Measurements from ENCODE around the gene ZFHX3. TPM values are rescaled to one million over a fixed set of nuclear protein-coding genes. Genes with fewer than 3 reads are reported as not detected.
A peak's percentile ranks its signal among the peaks of the same experiment; 100 is the strongest.

ZFHX3 gene
- total and polyA plus RNA-seq, 7 experiments from 2014 or later, result 0.09 to 9.8 (median 1.7) TPM

GRCh38 chr16:72891291-72892227 is 156.4 kb downstream of the ZFHX3 start:
- ATAC-seq, result no peak
- Histone ChIP-seq H3K36me3 (ENCODE audit: control insufficient read depth in 2 of 3, insufficient read depth in 3 of 3, low read length in 3 of 3) (no peaks in the 10 kb centered on the region), H3K27me3 (ENCODE audit: control insufficient read depth in 2 of 2, insufficient read depth in 2 of 2, low read length in 2 of 2) (no peaks in the 10 kb centered on the region), H3K4me3 (ENCODE audit: low read length) (no peak overlapping the region), H3K27ac (ENCODE audit: low read depth, low read length) (no peak overlapping the region), H3K4me1 (ENCODE audit: control insufficient read depth in 2 of 2, insufficient read depth in 2 of 2, low read length in 2 of 2) (no peaks in the 10 kb centered on the region), H3K9me3 (ENCODE audit: control insufficient read depth in 2 of 3, low read length in 3 of 3) (no peaks in the 10 kb centered on the region)
- Mint-ChIP-seq H3K9me3 (peaks cover 0 to 14% (median 2%) of the 10 kb centered on the region in 11 donors), H3K27me3 (peaks cover 0 to 9% (median 0%) of the 10 kb centered on the region in 5 donors), H3K4me1 (no peaks in the 10 kb centered on the region), H3K36me3 (peaks cover 0 to 13% (median 0%) of the 10 kb centered on the region in 5 donors), H3K4me3 (no peak overlapping the region), H3K27ac (no peak overlapping the region)
- ChIA-PET CTCF (no interaction called here), POLR2A (no interaction called here)
- no peak for DNase-seq
- intact Hi-C loops (cut with micrococcal nuclease), result no loop called here

GRCh38 chr16:72890587-72890986 is 157.3 kb downstream of the ZFHX3 start:
- no peaks in the 10 kb centered on the region for H3K9me3 ChIP-seq (ENCODE audit: control insufficient read depth in 2 of 3, low read length in 3 of 3)
- ChIA-PET CTCF (no interaction called here), POLR2A (no interaction called here)
- Mint-ChIP-seq H3K9me3 (peaks cover 0 to 14% (median 2%) of the 10 kb centered on the region in 11 donors), H3K27me3 (peaks cover 0 to 6% (median 0%) of the 10 kb centered on the region in 5 donors), H3K4me1 (no peaks in the 10 kb centered on the region), H3K4me3 (no peak overlapping the region), H3K36me3 (peaks cover 0 to 13% (median 0%) of the 10 kb centered on the region in 5 donors), H3K27ac (peak overlapping the region in 1 of 9 donors; percentile 23)
- no peaks in the 10 kb centered on the region for H3K36me3 ChIP-seq (ENCODE audit: control insufficient read depth in 2 of 3, insufficient read depth in 3 of 3, low read length in 3 of 3)
- no peak overlapping the region for H3K4me3 ChIP-seq (ENCODE audit: low read length)
- intact Hi-C loops (cut with micrococcal nuclease), result no loop called here
- H3K27me3 ChIP-seq (ENCODE audit: control insufficient read depth in 2 of 2, insufficient read depth in 2 of 2, low read length in 2 of 2), result no peaks in the 10 kb centered on the region
- no peak for DNase-seq
- H3K4me1 ChIP-seq (ENCODE audit: control insufficient read depth in 2 of 2, insufficient read depth in 2 of 2, low read length in 2 of 2), result no peaks in the 10 kb centered on the region
- no peak overlapping the region for H3K27ac ChIP-seq (ENCODE audit: low read depth, low read length)
- ATAC-seq, result no peak

- Mint-ChIP-seq H3K36me3 (peaks cover 0 to 13% (median 0%) of the 10 kb centered on the region in 5 donors), H3K27me3 (peaks cover 0 to 6% (median 0%) of the 10 kb centered on the region in 5 donors), H3K27ac (no peak overlapping the region), H3K9me3 (peaks cover 0 to 14% (median 2%) of the 10 kb centered on the region in 11 donors), H3K4me1 (no peaks in the 10 kb centered on the region), H3K4me3 (no peak overlapping the region)
- ChIA-PET CTCF (no interaction called here), POLR2A (no interaction called here)
- DNase-seq, result no peak
- H3K4me3 ChIP-seq (ENCODE audit: low read length), result no peak overlapping the region
- H3K4me1 ChIP-seq (ENCODE audit: control insufficient read depth in 2 of 2, insufficient read depth in 2 of 2, low read length in 2 of 2), result no peaks in the 10 kb centered on the region
- H3K9me3 ChIP-seq (ENCODE audit: control insufficient read depth in 2 of 3, low read length in 3 of 3), result no peaks in the 10 kb centered on the region
- intact Hi-C loops (cut with micrococcal nuclease), result no loop called here
- H3K27me3 ChIP-seq (ENCODE audit: control insufficient read depth in 2 of 2, insufficient read depth in 2 of 2, low read length in 2 of 2), result no peaks in the 10 kb centered on the region
- H3K27ac ChIP-seq (ENCODE audit: low read depth, low read length), result no peak overlapping the region
- ATAC-seq, result no peak
- H3K36me3 ChIP-seq (ENCODE audit: control insufficient read depth in 2 of 3, insufficient read depth in 3 of 3, low read length in 3 of 3), result no peaks in the 10 kb centered on the region
Observed at GRCh38 chr16:72889616-72890582, 158.0 kb downstream of the ZFHX3 start.

- intact Hi-C loops (cut with micrococcal nuclease), result no loop called here
- no peaks in the 10 kb centered on the region for H3K4me1 ChIP-seq (ENCODE audit: control insufficient read depth in 2 of 2, insufficient read depth in 2 of 2, low read length in 2 of 2)
- no peaks in the 10 kb centered on the region for H3K9me3 ChIP-seq (ENCODE audit: control insufficient read depth in 2 of 3, low read length in 3 of 3)
- no peak overlapping the region for H3K27ac ChIP-seq (ENCODE audit: low read depth, low read length)
- H3K36me3 ChIP-seq (ENCODE audit: control insufficient read depth in 2 of 3, insufficient read depth in 3 of 3, low read length in 3 of 3), result no peaks in the 10 kb centered on the region
- no peak overlapping the region for H3K4me3 ChIP-seq (ENCODE audit: low read length)
- H3K27me3 ChIP-seq (ENCODE audit: control insufficient read depth in 2 of 2, insufficient read depth in 2 of 2, low read length in 2 of 2), result no peaks in the 10 kb centered on the region
- Mint-ChIP-seq H3K4me1 (peaks cover 0 to 11% (median 0%) of the 10 kb centered on the region in 7 donors), H3K9me3 (peaks cover 0 to 14% (median 0%) of the 10 kb centered on the region in 11 donors), H3K27me3 (no peaks in the 10 kb centered on the region), H3K36me3 (peaks cover 0 to 13% (median 0%) of the 10 kb centered on the region in 5 donors), H3K4me3 (no peak overlapping the region), H3K27ac (no peak overlapping the region)
- ChIA-PET POLR2A (no interaction called here), CTCF (no interaction called here)
- DNase-seq (no peak), ATAC-seq (no peak)
Observed at GRCh38 chr16:72887537-72887936, 160.4 kb downstream of the ZFHX3 start.

- Histone ChIP-seq H3K4me1 (ENCODE audit: control insufficient read depth in 2 of 2, insufficient read depth in 2 of 2, low read length in 2 of 2) (no peaks in the 10 kb centered on the region), H3K36me3 (ENCODE audit: control insufficient read depth in 2 of 3, insufficient read depth in 3 of 3, low read length in 3 of 3) (no peaks in the 10 kb centered on the region), H3K27ac (ENCODE audit: low read depth, low read length) (no peak overlapping the region), H3K9me3 (ENCODE audit: control insufficient read depth in 2 of 3, low read length in 3 of 3) (no peaks in the 10 kb centered on the region), H3K4me3 (ENCODE audit: low read length) (no peak overlapping the region), H3K27me3 (ENCODE audit: control insufficient read depth in 2 of 2, insufficient read depth in 2 of 2, low read length in 2 of 2) (no peaks in the 10 kb centered on the region)
- ATAC-seq, result no peak
- no peak overlapping the region for H3K4me3 Mint-ChIP-seq
- H3K36me3 Mint-ChIP-seq, result peaks cover 0 to 13% (median 0%) of the 10 kb centered on the region in 5 donors
- peaks cover 0 to 14% (median 0%) of the 10 kb centered on the region in 11 donors for H3K9me3 Mint-ChIP-seq
- POLR2A ChIA-PET, result no interaction called here
- no peak overlapping the region for H3K27ac Mint-ChIP-seq
- H3K27me3 Mint-ChIP-seq, result no peaks in the 10 kb centered on the region
- CTCF ChIA-PET, result no interaction called here
- peaks cover 0 to 11% (median 0%) of the 10 kb centered on the region in 7 donors for H3K4me1 Mint-ChIP-seq
- intact Hi-C loops (cut with micrococcal nuclease), result no loop called here
- DNase-seq, result no peak
Observed at GRCh38 chr16:72886346-72886974, 161.5 kb downstream of the ZFHX3 start.

- H3K36me3 ChIP-seq (ENCODE audit: control insufficient read depth in 2 of 3, insufficient read depth in 3 of 3, low read length in 3 of 3), result no peaks in the 10 kb centered on the region
- Mint-ChIP-seq H3K4me1 (peaks cover 0 to 11% (median 0%) of the 10 kb centered on the region in 7 donors), H3K9me3 (peaks cover 0 to 11% (median 0%) of the 10 kb centered on the region in 11 donors), H3K4me3 (no peak overlapping the region), H3K27me3 (no peaks in the 10 kb centered on the region), H3K36me3 (peaks cover 0 to 11% (median 0%) of the 10 kb centered on the region in 5 donors), H3K27ac (no peak overlapping the region)
- H3K4me1 ChIP-seq (ENCODE audit: control insufficient read depth in 2 of 2, insufficient read depth in 2 of 2, low read length in 2 of 2), result no peaks in the 10 kb centered on the region
- DNase-seq (no peak), ATAC-seq (no peak)
- H3K27me3 ChIP-seq (ENCODE audit: control insufficient read depth in 2 of 2, insufficient read depth in 2 of 2, low read length in 2 of 2), result no peaks in the 10 kb centered on the region
- intact Hi-C loops (cut with micrococcal nuclease), result no loop called here
- no peak overlapping the region for H3K4me3 ChIP-seq (ENCODE audit: low read length)
- no peaks in the 10 kb centered on the region for H3K9me3 ChIP-seq (ENCODE audit: control insufficient read depth in 2 of 3, low read length in 3 of 3)
- H3K27ac ChIP-seq (ENCODE audit: low read depth, low read length), result no peak overlapping the region
- ChIA-PET CTCF (no interaction called here), POLR2A (no interaction called here)
Observed at GRCh38 chr16:72884573-72884972, 163.4 kb downstream of the ZFHX3 start.

Measured in naive thymus-derived CD4-positive, alpha-beta T cell (primary cell).